SK-N-SH (cell line): ENCODE measurements around the gene NEK6. TPM values are rescaled to one million over a fixed set of nuclear protein-coding genes. Genes with fewer than 3 reads are reported as not detected.

ENCODE experiments used
- CTCF ChIA-PET: fragments of 300-600, 350-600 bp; formaldehyde crosslinking; extraction: SDS; loops from one replicate; lab custom pipeline; 2021; lab: Yijun Ruan, JAX
- POLR2A ChIA-PET: fragments of 350-600 bp; sonication (Branson Sonifier 250); formaldehyde crosslinking; extraction: SDS; loops from one replicate; lab custom pipeline; 2020; ENCODE audit warnings: antibody characterized with exemption, inconsistent platforms; lab: Yijun Ruan, JAX
- DNase-seq: peaks from one replicate; pipeline ENCODE4 v3.0.0; 2012
- H2AFZ ChIP-seq: fragments of 200-600 bp; sonication (generic); 2 replicates; pipeline ENCODE4 v1.8.1; 2016; ENCODE audit warnings: antibody characterized with exemption, mild to moderate bottlenecking, low read depth
- H3F3A ChIP-seq: fragments of 200-600 bp; sonication (generic); replicated peaks from 2 replicates; pipeline ENCODE3; 2016; ENCODE audit warnings: antibody characterized with exemption, mild to moderate bottlenecking; ENCODE audit not compliant: insufficient read depth
- H3K27ac ChIP-seq, 2 experiments: fragments of 200-500 bp in 1 of 2; fragments of 200-600 bp in 1 of 2; sonication (Bioruptor generic) in 1 of 2; sonication (generic), shearing (Covaris generic) in 1 of 2; 2 replicates each; pipeline versions ENCODE4 v1.5.1 to v1.6.1; 2014 to 2016; ENCODE audit warnings: low read depth in 2 of 2, inconsistent platforms in 1 of 2, low read length in 1 of 2, mild to moderate bottlenecking in 1 of 2, mixed read lengths in 1 of 2
- H3K27me3 ChIP-seq: fragments of 200-600 bp; sonication (generic), shearing (Covaris generic); 2 replicates; pipeline ENCODE4 v1.6.1; 2016; ENCODE audit warnings: mixed run types; ENCODE audit not compliant: insufficient read depth
- H3K36me3 ChIP-seq, 2 experiments: fragments of 200-500 bp in 1 of 2; fragments of 200-600 bp in 1 of 2; sonication (Bioruptor generic) in 1 of 2; sonication (generic) in 1 of 2; replicated peaks in 1 of 2; 2 replicates each; pipeline versions ENCODE3 to v1.5.1; 2014 to 2016; ENCODE audit warnings: low read length in 1 of 2, mild to moderate bottlenecking in 1 of 2; ENCODE audit not compliant: insufficient read depth in 2 of 2, control insufficient read depth in 1 of 2
- H3K4me1 ChIP-seq, 2 experiments: fragments of 200-500 bp in 1 of 2; fragments of 200-600 bp in 1 of 2; sonication (Bioruptor generic) in 1 of 2; sonication (generic), shearing (Covaris generic) in 1 of 2; 2 replicates each; pipeline versions ENCODE4 v1.5.1 to v1.6.1; 2014 to 2016; ENCODE audit warnings: low read depth in 1 of 2, low read length in 1 of 2, mixed run types in 1 of 2; ENCODE audit not compliant: insufficient read depth in 2 of 2, control insufficient read depth in 1 of 2
- H3K4me2 ChIP-seq: fragments of 200-600 bp; sonication (generic), shearing (Covaris generic); 2 replicates; pipeline ENCODE4 v1.6.1; 2017; ENCODE audit warnings: mixed run types
- H3K4me3 ChIP-seq, 2 experiments: fragments of 200-500 bp in 1 of 2; fragments of 200-600 bp in 1 of 2; sonication (Bioruptor generic) in 1 of 2; sonication (generic), shearing (Covaris generic) in 1 of 2; 2 replicates each; pipeline versions ENCODE4 v1.5.1 to v1.8.1; 2014 to 2016; ENCODE audit warnings: low read depth in 2 of 2, inconsistent platforms in 1 of 2, low read length in 1 of 2, mild to moderate bottlenecking in 1 of 2, mixed read lengths in 1 of 2, moderate library complexity in 1 of 2
- H3K79me2 ChIP-seq: fragments of 200-600 bp; sonication (generic); 2 replicates; pipeline ENCODE4 v1.8.1; 2017; ENCODE audit warnings: mild to moderate bottlenecking; ENCODE audit not compliant: insufficient read depth
- H3K9ac ChIP-seq: fragments of 200-600 bp; sonication (generic); 2 replicates; pipeline ENCODE4 v1.6.1; 2017; ENCODE audit warnings: mixed run types
- H3K9me2 ChIP-seq: fragments of 200-600 bp; sonication (generic); 2 replicates; pipeline ENCODE4 v1.6.1; 2017; ENCODE audit warnings: mixed run types
- H3K9me3 ChIP-seq: fragments of 200-600 bp; sonication (generic); 2 replicates; pipeline ENCODE4 v1.6.1; 2017; ENCODE audit warnings: mixed run types, mild to moderate bottlenecking, moderate library complexity
- H4K20me1 ChIP-seq: fragments of 200-600 bp; sonication (generic); 2 replicates; pipeline ENCODE4 v1.6.1; 2017; ENCODE audit warnings: mild to moderate bottlenecking, mixed run types; ENCODE audit not compliant: insufficient read depth
- FOSL2 ChIP-seq: IDR thresholded peaks from 2 replicates; pipeline ENCODE4 v1.4.0; 2012; ENCODE audit warnings: low read depth, mild to moderate bottlenecking, moderate library complexity, borderline replicate concordance
- JUND ChIP-seq: IDR thresholded peaks from 2 replicates; pipeline ENCODE4 v1.4.0; 2012
- MEF2A ChIP-seq: IDR thresholded peaks from 2 replicates; pipeline ENCODE4 v1.4.0; 2012; ENCODE audit warnings: low read depth, borderline replicate concordance
- NFIC ChIP-seq: IDR thresholded peaks from 2 replicates; pipeline ENCODE4 v1.4.0; 2012; ENCODE audit warnings: borderline replicate concordance
- RFX5 ChIP-seq: IDR thresholded peaks from 2 replicates; pipeline ENCODE4 v1.6.1; 2012; ENCODE audit warnings: mild to moderate bottlenecking, improper control_type of control experiment, low read length
- RXRA ChIP-seq: IDR thresholded peaks from 2 replicates; pipeline ENCODE4 v1.4.0; 2012; ENCODE audit warnings: low read depth, mild to moderate bottlenecking, borderline replicate concordance
- TAF1 ChIP-seq: IDR thresholded peaks from 2 replicates; pipeline ENCODE4 v1.6.1; 2012; ENCODE audit warnings: low read depth, mild to moderate bottlenecking, low read length, moderate library complexity, borderline replicate concordance
- YY1 ChIP-seq: IDR thresholded peaks from 2 replicates; pipeline ENCODE4 v1.4.0; 2012; ENCODE audit warnings: low read depth, mild to moderate bottlenecking
- WGBS: methylation state at CpG from one replicate; pipeline ENCODE4 v1.1.6; 2017; ENCODE audit warnings: low lambda C conversion rate; 5-methylcytosine and 5-hydroxymethylcytosine counted together
- polyA plus RNA-seq, 3 experiments: library from polyadenylated mRNA; depleted of rRNA; stranded (reverse); fragments of >200 nt; gene quantifications; 2 replicates each; pipeline ENCODE4 v1.2.3, GENCODE V29; 2012
- TF ChIP-seq, protein P1 (sequence below): fragments of 200-600 bp; sonication (generic); IDR thresholded peaks from 2 replicates; pipeline ENCODE4 v1.6.1; 2017; ENCODE audit warnings: antibody characterized with exemption, mild to moderate bottlenecking, moderate library complexity
- TF ChIP-seq, protein P2 (sequence below): IDR thresholded peaks from 2 replicates; pipeline ENCODE4 v1.4.0; 2012; ENCODE audit warnings: low read depth, borderline replicate concordance
- TF ChIP-seq, protein P3 (sequence below): IDR thresholded peaks from 2 replicates; pipeline ENCODE4 v1.6.1; 2012; ENCODE audit warnings: mild to moderate bottlenecking, low read depth, low read length, moderate library complexity
- TF ChIP-seq, protein P4 (sequence below): IDR thresholded peaks from 2 replicates; pipeline ENCODE4 v1.4.0; 2012; ENCODE audit warnings: low read depth
- TF ChIP-seq, protein P5 (sequence below): fragments of 150-350 bp; IDR thresholded peaks from 2 replicates; pipeline ENCODE4 v1.6.1; 2016; ENCODE audit warnings: mild to moderate bottlenecking, low read depth, low read length

Gene NEK6
- polyA plus RNA-seq, 1 of the 3 experiments (the other 2 are of a cell fraction): 89.8 TPM

DNA sequence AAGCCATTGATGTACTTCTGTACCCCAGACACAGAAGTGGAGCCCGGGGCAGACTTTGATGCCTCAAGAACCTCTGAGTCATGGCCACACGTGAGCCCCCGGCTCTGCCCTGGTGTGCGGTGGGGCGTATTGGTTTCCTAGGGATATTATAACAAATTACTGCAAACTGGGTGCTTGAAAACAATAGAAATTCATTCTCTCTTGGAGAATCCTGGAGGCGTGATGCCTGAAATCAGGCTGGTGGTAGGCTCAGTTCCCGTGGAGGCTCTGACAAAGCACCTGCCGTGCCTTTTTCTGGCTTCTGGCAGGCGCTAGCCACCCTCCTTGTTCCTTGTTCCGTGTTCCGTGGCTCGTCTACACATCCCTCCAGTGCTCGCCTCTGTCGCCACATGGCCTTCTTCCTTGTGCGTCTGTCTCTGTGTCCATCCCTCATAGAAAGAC lies 24.2 kb downstream of the NEK6 start:
- no peak overlapping the region for H3K9ac ChIP-seq
- TF ChIP-seq TAF1 (no peak), RXRA (no peak), RFX5 (no peak), MEF2A (no peak), NFIC (no peak), FOSL2 (no peak), YY1 (no peak), JUND (no peak)
- TF ChIP-seq, protein P1, sequence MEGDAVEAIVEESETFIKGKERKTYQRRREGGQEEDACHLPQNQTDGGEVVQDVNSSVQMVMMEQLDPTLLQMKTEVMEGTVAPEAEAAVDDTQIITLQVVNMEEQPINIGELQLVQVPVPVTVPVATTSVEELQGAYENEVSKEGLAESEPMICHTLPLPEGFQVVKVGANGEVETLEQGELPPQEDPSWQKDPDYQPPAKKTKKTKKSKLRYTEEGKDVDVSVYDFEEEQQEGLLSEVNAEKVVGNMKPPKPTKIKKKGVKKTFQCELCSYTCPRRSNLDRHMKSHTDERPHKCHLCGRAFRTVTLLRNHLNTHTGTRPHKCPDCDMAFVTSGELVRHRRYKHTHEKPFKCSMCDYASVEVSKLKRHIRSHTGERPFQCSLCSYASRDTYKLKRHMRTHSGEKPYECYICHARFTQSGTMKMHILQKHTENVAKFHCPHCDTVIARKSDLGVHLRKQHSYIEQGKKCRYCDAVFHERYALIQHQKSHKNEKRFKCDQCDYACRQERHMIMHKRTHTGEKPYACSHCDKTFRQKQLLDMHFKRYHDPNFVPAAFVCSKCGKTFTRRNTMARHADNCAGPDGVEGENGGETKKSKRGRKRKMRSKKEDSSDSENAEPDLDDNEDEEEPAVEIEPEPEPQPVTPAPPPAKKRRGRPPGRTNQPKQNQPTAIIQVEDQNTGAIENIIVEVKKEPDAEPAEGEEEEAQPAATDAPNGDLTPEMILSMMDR: no peak
- TF ChIP-seq, protein P2, sequence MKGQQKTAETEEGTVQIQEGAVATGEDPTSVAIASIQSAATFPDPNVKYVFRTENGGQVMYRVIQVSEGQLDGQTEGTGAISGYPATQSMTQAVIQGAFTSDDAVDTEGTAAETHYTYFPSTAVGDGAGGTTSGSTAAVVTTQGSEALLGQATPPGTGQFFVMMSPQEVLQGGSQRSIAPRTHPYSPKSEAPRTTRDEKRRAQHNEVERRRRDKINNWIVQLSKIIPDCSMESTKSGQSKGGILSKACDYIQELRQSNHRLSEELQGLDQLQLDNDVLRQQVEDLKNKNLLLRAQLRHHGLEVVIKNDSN: no peak
- TF ChIP-seq, protein P3, sequence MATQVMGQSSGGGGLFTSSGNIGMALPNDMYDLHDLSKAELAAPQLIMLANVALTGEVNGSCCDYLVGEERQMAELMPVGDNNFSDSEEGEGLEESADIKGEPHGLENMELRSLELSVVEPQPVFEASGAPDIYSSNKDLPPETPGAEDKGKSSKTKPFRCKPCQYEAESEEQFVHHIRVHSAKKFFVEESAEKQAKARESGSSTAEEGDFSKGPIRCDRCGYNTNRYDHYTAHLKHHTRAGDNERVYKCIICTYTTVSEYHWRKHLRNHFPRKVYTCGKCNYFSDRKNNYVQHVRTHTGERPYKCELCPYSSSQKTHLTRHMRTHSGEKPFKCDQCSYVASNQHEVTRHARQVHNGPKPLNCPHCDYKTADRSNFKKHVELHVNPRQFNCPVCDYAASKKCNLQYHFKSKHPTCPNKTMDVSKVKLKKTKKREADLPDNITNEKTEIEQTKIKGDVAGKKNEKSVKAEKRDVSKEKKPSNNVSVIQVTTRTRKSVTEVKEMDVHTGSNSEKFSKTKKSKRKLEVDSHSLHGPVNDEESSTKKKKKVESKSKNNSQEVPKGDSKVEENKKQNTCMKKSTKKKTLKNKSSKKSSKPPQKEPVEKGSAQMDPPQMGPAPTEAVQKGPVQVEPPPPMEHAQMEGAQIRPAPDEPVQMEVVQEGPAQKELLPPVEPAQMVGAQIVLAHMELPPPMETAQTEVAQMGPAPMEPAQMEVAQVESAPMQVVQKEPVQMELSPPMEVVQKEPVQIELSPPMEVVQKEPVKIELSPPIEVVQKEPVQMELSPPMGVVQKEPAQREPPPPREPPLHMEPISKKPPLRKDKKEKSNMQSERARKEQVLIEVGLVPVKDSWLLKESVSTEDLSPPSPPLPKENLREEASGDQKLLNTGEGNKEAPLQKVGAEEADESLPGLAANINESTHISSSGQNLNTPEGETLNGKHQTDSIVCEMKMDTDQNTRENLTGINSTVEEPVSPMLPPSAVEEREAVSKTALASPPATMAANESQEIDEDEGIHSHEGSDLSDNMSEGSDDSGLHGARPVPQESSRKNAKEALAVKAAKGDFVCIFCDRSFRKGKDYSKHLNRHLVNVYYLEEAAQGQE: no peak
- TF ChIP-seq, protein P4, sequence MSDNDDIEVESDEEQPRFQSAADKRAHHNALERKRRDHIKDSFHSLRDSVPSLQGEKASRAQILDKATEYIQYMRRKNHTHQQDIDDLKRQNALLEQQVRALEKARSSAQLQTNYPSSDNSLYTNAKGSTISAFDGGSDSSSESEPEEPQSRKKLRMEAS: no peak
- TF ChIP-seq, protein P5, sequence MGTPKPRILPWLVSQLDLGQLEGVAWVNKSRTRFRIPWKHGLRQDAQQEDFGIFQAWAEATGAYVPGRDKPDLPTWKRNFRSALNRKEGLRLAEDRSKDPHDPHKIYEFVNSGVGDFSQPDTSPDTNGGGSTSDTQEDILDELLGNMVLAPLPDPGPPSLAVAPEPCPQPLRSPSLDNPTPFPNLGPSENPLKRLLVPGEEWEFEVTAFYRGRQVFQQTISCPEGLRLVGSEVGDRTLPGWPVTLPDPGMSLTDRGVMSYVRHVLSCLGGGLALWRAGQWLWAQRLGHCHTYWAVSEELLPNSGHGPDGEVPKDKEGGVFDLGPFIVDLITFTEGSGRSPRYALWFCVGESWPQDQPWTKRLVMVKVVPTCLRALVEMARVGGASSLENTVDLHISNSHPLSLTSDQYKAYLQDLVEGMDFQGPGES: no peak
- H3K9me3 ChIP-seq: no peaks in the 10 kb centered on the region
- peaks cover 6% of the 10 kb centered on the region for H3F3A ChIP-seq
- WGBS: 92% methylated on average over 13 of the region's 15 CpGs
- POLR2A ChIA-PET: no interaction called here
- no peak for DNase-seq
- peaks cover 9 to 17% of the 10 kb centered on the region in 2 experiments; a peak in 2 of 4 replicates for H3K4me1 ChIP-seq
- peaks cover 3 to 6% of the 10 kb centered on the region in 2 experiments for H3K36me3 ChIP-seq
- CTCF ChIA-PET: no interaction called here
- no peak overlapping the region for H3K27ac ChIP-seq
- H3K79me2 ChIP-seq: peaks cover 100% of the 10 kb centered on the region
- H3K27me3 ChIP-seq: no peaks in the 10 kb centered on the region
- no peak overlapping the region for H3K4me3 ChIP-seq
- H3K4me2 ChIP-seq: no peak overlapping the region
- no peak overlapping the region for H2AFZ ChIP-seq
- H4K20me1 ChIP-seq: peaks cover 99% of the 10 kb centered on the region
- H3K9me2 ChIP-seq: no peaks in the 10 kb centered on the region
